ENCODE data around the gene POU6F2. TPM values are rescaled to one million over a fixed set of nuclear protein-coding genes. Genes with fewer than 3 reads are reported as not detected.

The POU6F2 gene
- total RNA-seq, 1 experiment from 2014 or later, result 3.9 TPM

GRCh38 chr7:39083781-39084180, 106.1 kb downstream of the POU6F2 start:
- intact Hi-C loops (cut with micrococcal nuclease; ENCODE audit: unreplicated experiment), result no loop called here
- POLR2A ChIA-PET, result no interaction called here
- Histone ChIP-seq H3K4me1 (no peaks in the 10 kb centered on the region), H3K4me3 (ENCODE audit: low read depth, low read length) (no peak overlapping the region), H3K36me3 (ENCODE audit: control insufficient read depth, insufficient read depth, low read length) (no peaks in the 10 kb centered on the region), H3K9me3 (0 out of 2 replicates have a peak, but pooled peaks cover 4% of the 10 kb centered on the region), H3K27me3 (replicated peaks; ENCODE audit: control insufficient read depth, insufficient read depth, low read length) (no peaks in the 10 kb centered on the region)
- TF ChIP-seq, protein P1, sequence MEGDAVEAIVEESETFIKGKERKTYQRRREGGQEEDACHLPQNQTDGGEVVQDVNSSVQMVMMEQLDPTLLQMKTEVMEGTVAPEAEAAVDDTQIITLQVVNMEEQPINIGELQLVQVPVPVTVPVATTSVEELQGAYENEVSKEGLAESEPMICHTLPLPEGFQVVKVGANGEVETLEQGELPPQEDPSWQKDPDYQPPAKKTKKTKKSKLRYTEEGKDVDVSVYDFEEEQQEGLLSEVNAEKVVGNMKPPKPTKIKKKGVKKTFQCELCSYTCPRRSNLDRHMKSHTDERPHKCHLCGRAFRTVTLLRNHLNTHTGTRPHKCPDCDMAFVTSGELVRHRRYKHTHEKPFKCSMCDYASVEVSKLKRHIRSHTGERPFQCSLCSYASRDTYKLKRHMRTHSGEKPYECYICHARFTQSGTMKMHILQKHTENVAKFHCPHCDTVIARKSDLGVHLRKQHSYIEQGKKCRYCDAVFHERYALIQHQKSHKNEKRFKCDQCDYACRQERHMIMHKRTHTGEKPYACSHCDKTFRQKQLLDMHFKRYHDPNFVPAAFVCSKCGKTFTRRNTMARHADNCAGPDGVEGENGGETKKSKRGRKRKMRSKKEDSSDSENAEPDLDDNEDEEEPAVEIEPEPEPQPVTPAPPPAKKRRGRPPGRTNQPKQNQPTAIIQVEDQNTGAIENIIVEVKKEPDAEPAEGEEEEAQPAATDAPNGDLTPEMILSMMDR (IDR thresholded peaks at IDR 0.05; ENCODE audit: insufficient read depth in 1 of 2, low read depth in 1 of 2, low read length in 1 of 2, severe bottlenecking in 1 of 2, unreplicated experiment in 1 of 2), result no peak
- Mint-ChIP-seq H3K36me3 (ENCODE audit: insufficient read depth, unreplicated experiment) (no peaks in the 10 kb centered on the region), H3K4me1 (ENCODE audit: low read depth, unreplicated experiment) (peaks cover 8% of the 10 kb centered on the region), H3K9me3 (ENCODE audit: unreplicated experiment) (no peaks in the 10 kb centered on the region), H3K4me3 (ENCODE audit: unreplicated experiment) (no peak overlapping the region), H3K27me3 (ENCODE audit: insufficient read depth, unreplicated experiment) (peaks cover 6% of the 10 kb centered on the region), H3K27ac (ENCODE audit: unreplicated experiment) (no peak overlapping the region)
- CTCF ChIA-PET, result no interaction called here
- no peak for DNase-seq
- BruUV-seq (replicated peaks), result no TSS peak

- peaks cover 8% of the 10 kb centered on the region for H3K4me1 Mint-ChIP-seq (ENCODE audit: low read depth, unreplicated experiment)
- no peaks in the 10 kb centered on the region for H3K36me3 ChIP-seq (ENCODE audit: control insufficient read depth, insufficient read depth, low read length)
- H3K9me3 ChIP-seq, result 0 out of 2 replicates have a peak, but pooled peaks cover 4% of the 10 kb centered on the region
- DNase-seq, result no peak
- ChIA-PET CTCF (no interaction called here), POLR2A (no interaction called here)
- H3K27ac Mint-ChIP-seq (ENCODE audit: unreplicated experiment), result no peak overlapping the region
- no peak overlapping the region for H3K4me3 Mint-ChIP-seq (ENCODE audit: unreplicated experiment)
- no peaks in the 10 kb centered on the region for H3K36me3 Mint-ChIP-seq (ENCODE audit: insufficient read depth, unreplicated experiment)
- intact Hi-C loops (cut with micrococcal nuclease; ENCODE audit: unreplicated experiment), result no loop called here
- TF ChIP-seq, protein P1 (IDR thresholded peaks at IDR 0.05; ENCODE audit: insufficient read depth in 1 of 2, low read depth in 1 of 2, low read length in 1 of 2, severe bottlenecking in 1 of 2, unreplicated experiment in 1 of 2), result no peak
- no TSS peak for BruUV-seq (replicated peaks)
- no peak overlapping the region for H3K4me3 ChIP-seq (ENCODE audit: low read depth, low read length)
- H3K4me1 ChIP-seq, result no peaks in the 10 kb centered on the region
- H3K9me3 Mint-ChIP-seq (ENCODE audit: unreplicated experiment), result no peaks in the 10 kb centered on the region
- peaks cover 6% of the 10 kb centered on the region for H3K27me3 Mint-ChIP-seq (ENCODE audit: insufficient read depth, unreplicated experiment)
- H3K27me3 ChIP-seq (replicated peaks; ENCODE audit: control insufficient read depth, insufficient read depth, low read length), result no peaks in the 10 kb centered on the region
Measured at GRCh38 chr7:39084349-39084748, 106.6 kb downstream of the POU6F2 start.

DNA sequence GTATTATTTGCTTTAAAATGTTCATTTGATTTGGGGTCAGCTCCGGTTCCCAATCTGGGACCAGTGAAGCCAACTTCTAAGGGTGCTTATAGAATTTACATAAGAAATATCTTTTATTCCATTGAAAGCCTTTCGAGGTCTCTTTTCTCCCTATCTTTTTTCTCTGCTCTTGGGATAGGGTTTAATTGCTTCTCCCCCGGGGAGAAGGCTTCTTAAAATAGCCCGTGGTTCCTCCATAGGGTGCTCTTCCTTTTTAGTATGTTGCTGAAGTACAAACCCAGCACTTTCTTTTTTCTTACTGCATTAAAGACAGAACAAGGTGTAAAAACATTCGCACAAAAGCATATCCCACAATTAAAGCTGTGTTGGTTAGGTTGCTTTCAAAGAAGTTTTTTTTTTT, 107.5 kb downstream of the POU6F2 start:
- POLR2A ChIA-PET, result no interaction called here
- DNase-seq, result no peak
- Histone ChIP-seq H3K27me3 (replicated peaks; ENCODE audit: control insufficient read depth, insufficient read depth, low read length) (no peaks in the 10 kb centered on the region), H3K36me3 (ENCODE audit: control insufficient read depth, insufficient read depth, low read length) (no peaks in the 10 kb centered on the region), H3K4me1 (no peaks in the 10 kb centered on the region), H3K4me3 (ENCODE audit: low read depth, low read length) (no peak overlapping the region), H3K9me3 (0 out of 2 replicates have a peak, but pooled peaks cover 4% of the 10 kb centered on the region)
- Mint-ChIP-seq H3K9me3 (ENCODE audit: unreplicated experiment) (no peaks in the 10 kb centered on the region), H3K27ac (ENCODE audit: unreplicated experiment) (no peak overlapping the region), H3K4me1 (ENCODE audit: low read depth, unreplicated experiment) (peaks cover 8% of the 10 kb centered on the region), H3K36me3 (ENCODE audit: insufficient read depth, unreplicated experiment) (no peaks in the 10 kb centered on the region), H3K27me3 (ENCODE audit: insufficient read depth, unreplicated experiment) (peaks cover 6% of the 10 kb centered on the region), H3K4me3 (ENCODE audit: unreplicated experiment) (peak overlapping the region; percentile 25)
- BruUV-seq (replicated peaks), result no TSS peak
- TF ChIP-seq, protein P1 (IDR thresholded peaks at IDR 0.05; ENCODE audit: insufficient read depth in 1 of 2, low read depth in 1 of 2, low read length in 1 of 2, severe bottlenecking in 1 of 2, unreplicated experiment in 1 of 2), result no peak
- intact Hi-C loops (cut with micrococcal nuclease; ENCODE audit: unreplicated experiment), result no loop called here
- CTCF ChIA-PET, result interaction anchor here (0.7 kb wide), 1 partner anchor 273 kb away, joined by 3 read pairs; no protein-coding TSS in a partner anchor

Data from Caco-2 (cell line).